ENCODE measurements around the gene CRACDL. TPM values are rescaled to one million over a fixed set of nuclear protein-coding genes. Genes with fewer than 3 reads are reported as not detected.

CRACDL gene
- total RNA-seq, 6 experiments from 2014 or later = not detected

DNA sequence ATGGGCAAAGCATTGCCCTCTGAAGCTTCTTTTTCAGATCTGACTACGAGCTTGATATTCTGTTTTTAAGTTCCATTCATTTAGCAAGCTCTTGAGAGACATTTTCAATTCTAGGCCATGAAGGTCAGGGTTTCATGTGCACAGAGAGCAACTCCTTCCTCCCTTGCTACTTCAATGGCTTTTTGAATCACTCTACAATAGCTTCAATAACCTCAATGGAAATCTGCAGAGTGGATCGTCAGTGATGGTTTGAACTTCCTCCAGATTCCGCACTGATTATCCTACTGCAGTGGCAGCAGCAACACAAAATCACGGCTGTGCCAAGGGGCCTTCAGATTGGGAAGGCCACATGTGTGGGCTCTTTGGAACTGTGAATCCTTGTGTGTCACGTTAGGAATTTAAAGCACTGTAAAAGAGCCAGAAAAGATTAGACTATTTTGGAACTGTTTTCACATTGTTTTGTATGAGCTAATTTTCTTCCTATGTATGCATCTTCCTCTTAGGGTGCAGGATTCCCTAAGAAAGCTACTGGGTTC, 116.7 kb downstream of the CRACDL start:
- Mint-ChIP-seq H3K4me1 (ENCODE audit: low read depth) (no peaks in the 10 kb centered on the region), H3K4me3 (no peak overlapping the region), H3K36me3 (ENCODE audit: low read depth) (peaks cover 4% of the 10 kb centered on the region), H3K27ac (no peak overlapping the region), H3K27me3 (ENCODE audit: insufficient read depth) (peaks cover 13% of the 10 kb centered on the region), H3K9me3 (peaks cover 4% of the 10 kb centered on the region)
- TF ChIP-seq, protein P1, sequence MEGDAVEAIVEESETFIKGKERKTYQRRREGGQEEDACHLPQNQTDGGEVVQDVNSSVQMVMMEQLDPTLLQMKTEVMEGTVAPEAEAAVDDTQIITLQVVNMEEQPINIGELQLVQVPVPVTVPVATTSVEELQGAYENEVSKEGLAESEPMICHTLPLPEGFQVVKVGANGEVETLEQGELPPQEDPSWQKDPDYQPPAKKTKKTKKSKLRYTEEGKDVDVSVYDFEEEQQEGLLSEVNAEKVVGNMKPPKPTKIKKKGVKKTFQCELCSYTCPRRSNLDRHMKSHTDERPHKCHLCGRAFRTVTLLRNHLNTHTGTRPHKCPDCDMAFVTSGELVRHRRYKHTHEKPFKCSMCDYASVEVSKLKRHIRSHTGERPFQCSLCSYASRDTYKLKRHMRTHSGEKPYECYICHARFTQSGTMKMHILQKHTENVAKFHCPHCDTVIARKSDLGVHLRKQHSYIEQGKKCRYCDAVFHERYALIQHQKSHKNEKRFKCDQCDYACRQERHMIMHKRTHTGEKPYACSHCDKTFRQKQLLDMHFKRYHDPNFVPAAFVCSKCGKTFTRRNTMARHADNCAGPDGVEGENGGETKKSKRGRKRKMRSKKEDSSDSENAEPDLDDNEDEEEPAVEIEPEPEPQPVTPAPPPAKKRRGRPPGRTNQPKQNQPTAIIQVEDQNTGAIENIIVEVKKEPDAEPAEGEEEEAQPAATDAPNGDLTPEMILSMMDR (IDR thresholded peaks at IDR 0.05) = no peak
- DNase-seq = no peak

GRCh38 chr2:98818164-98818563, 117.9 kb downstream of the CRACDL start:
- Mint-ChIP-seq H3K9me3 (no peaks in the 10 kb centered on the region), H3K27ac (no peak overlapping the region), H3K27me3 (ENCODE audit: insufficient read depth) (peaks cover 8% of the 10 kb centered on the region), H3K4me3 (no peak overlapping the region), H3K36me3 (ENCODE audit: low read depth) (no peaks in the 10 kb centered on the region), H3K4me1 (ENCODE audit: low read depth) (no peaks in the 10 kb centered on the region)
- TF ChIP-seq, protein P1 (IDR thresholded peaks at IDR 0.05) = no peak
- DNase-seq = no peak

- peaks cover 4% of the 10 kb centered on the region; the same call in 1 of the 2 replicates for H3K9me3 Mint-ChIP-seq
- H3K36me3 Mint-ChIP-seq (ENCODE audit: low read depth) = no peaks in the 10 kb centered on the region
- no peak overlapping the region for H3K27ac Mint-ChIP-seq
- TF ChIP-seq, protein P1 (IDR thresholded peaks at IDR 0.05) = no peak
- H3K4me1 Mint-ChIP-seq (ENCODE audit: low read depth) = no peaks in the 10 kb centered on the region
- DNase-seq = no peak
- no peak overlapping the region for H3K4me3 Mint-ChIP-seq
- peaks cover 9% of the 10 kb centered on the region for H3K27me3 Mint-ChIP-seq (ENCODE audit: insufficient read depth)
Observed at GRCh38 chr2:98816281-98816680, 119.7 kb downstream of the CRACDL start.

- TF ChIP-seq, protein P1 (IDR thresholded peaks at IDR 0.05) = no peak
- Mint-ChIP-seq H3K27me3 (ENCODE audit: insufficient read depth) (peaks cover 8% of the 10 kb centered on the region), H3K9me3 (peaks cover 4% of the 10 kb centered on the region; the same call in 1 of the 2 replicates), H3K4me1 (ENCODE audit: low read depth) (no peaks in the 10 kb centered on the region), H3K36me3 (ENCODE audit: low read depth) (no peaks in the 10 kb centered on the region), H3K27ac (no peak overlapping the region), H3K4me3 (no peak overlapping the region)
- DNase-seq = no peak
Observed at GRCh38 chr2:98815795-98816194, 120.2 kb downstream of the CRACDL start.

DNA sequence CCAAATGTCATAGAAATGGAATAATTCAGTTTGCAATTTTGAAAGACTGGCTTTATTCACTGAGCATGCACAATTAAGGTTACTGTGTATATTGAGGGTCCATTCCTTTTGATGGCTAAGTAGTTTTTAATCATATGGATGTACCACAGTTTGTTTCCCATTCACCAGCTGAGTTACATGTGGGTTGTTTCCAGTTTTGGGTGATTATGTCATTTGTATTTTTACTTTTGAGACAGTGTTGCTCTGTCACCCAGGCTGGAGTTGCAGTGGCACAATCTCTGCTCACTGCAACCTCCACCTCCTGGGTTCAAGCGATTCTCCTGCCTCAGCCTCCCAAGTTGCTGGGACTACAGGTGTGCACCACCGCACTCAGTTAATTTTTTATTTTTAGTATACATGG, 124.3 kb downstream of the CRACDL start:
- no peak for DNase-seq
- peaks cover 15% of the 10 kb centered on the region for H3K27me3 Mint-ChIP-seq (ENCODE audit: insufficient read depth)
- no peaks in the 10 kb centered on the region for H3K36me3 Mint-ChIP-seq (ENCODE audit: low read depth)
- no peak overlapping the region for H3K4me3 Mint-ChIP-seq
- no peaks in the 10 kb centered on the region for H3K4me1 Mint-ChIP-seq (ENCODE audit: low read depth)
- peaks cover 4% of the 10 kb centered on the region; the same call in 1 of the 2 replicates for H3K9me3 Mint-ChIP-seq
- TF ChIP-seq, protein P1 (IDR thresholded peaks at IDR 0.05) = no peak
- no peak overlapping the region for H3K27ac Mint-ChIP-seq

GRCh38 chr2:98810588-98810928, 125.5 kb downstream of the CRACDL start:
- Mint-ChIP-seq H3K27ac (no peak overlapping the region), H3K4me1 (ENCODE audit: low read depth) (peaks cover 8% of the 10 kb centered on the region; the same call in 1 of the 2 replicates), H3K4me3 (no peak overlapping the region), H3K9me3 (peaks cover 4% of the 10 kb centered on the region; the same call in 1 of the 2 replicates), H3K36me3 (ENCODE audit: low read depth) (no peaks in the 10 kb centered on the region), H3K27me3 (ENCODE audit: insufficient read depth) (peaks cover 19% of the 10 kb centered on the region)
- DNase-seq = no peak
- TF ChIP-seq, protein P1 (IDR thresholded peaks at IDR 0.05) = no peak
